MM.1S (cell line): ENCODE data around the gene EEPD1.

Experiments used
- DNase-seq: peaks from one replicate; pipeline ENCODE4 v3.0.0-alpha.2; 2015
- H2AFZ ChIP-seq: fragments of 300-600 bp; sonication (generic); 2 replicates; pipeline ENCODE4 v1.6.0; 2016; ENCODE audit warnings: antibody characterized with exemption, low read length
- H3F3A ChIP-seq: fragments of 300-600 bp; sonication (generic); 2 replicates; pipeline ENCODE4 v1.6.1; 2016; ENCODE audit warnings: mild to moderate bottlenecking, antibody characterized with exemption, low read length, moderate library complexity, mixed read lengths; ENCODE audit not compliant: insufficient read depth
- H3K27ac ChIP-seq: fragments of 300-600 bp; sonication (generic); 2 replicates; pipeline ENCODE4 v1.5.1; 2016; ENCODE audit warnings: mild to moderate bottlenecking, low read length
- H3K27me3 ChIP-seq: fragments of 300-600 bp; sonication (generic); replicated peaks from 2 replicates; pipeline ENCODE4 v1.6.0; 2016; ENCODE audit warnings: low read length; ENCODE audit not compliant: insufficient read depth
- H3K36me3 ChIP-seq: fragments of 300-600 bp; sonication (generic); replicated peaks from 2 replicates; pipeline ENCODE4 v1.6.1; 2016; ENCODE audit warnings: mild to moderate bottlenecking, low read length, mixed read lengths; ENCODE audit not compliant: insufficient read depth
- H3K4me1 ChIP-seq: fragments of 300-600 bp; sonication (generic); 2 replicates; pipeline ENCODE4 v1.6.1; 2016; ENCODE audit warnings: low read length, mixed read lengths
- H3K4me2 ChIP-seq: fragments of 300-600 bp; sonication (generic); 2 replicates; pipeline ENCODE4 v1.6.0; 2016; ENCODE audit warnings: low read depth, low read length
- H3K4me3 ChIP-seq: fragments of 300-600 bp; sonication (generic); 2 replicates; pipeline ENCODE4 v1.5.1; 2016; ENCODE audit warnings: low read length, mixed read lengths
- H3K79me2 ChIP-seq: fragments of 300-600 bp; sonication (generic); 2 replicates; pipeline ENCODE4 v1.6.1; 2016; ENCODE audit warnings: mixed run types, low read length, mixed read lengths
- H3K9ac ChIP-seq: fragments of 300-600 bp; sonication (generic); 2 replicates; pipeline ENCODE4 v1.6.1; 2016; ENCODE audit warnings: low read length, mixed read lengths
- H3K9me2 ChIP-seq: fragments of 300-600 bp; sonication (generic); replicated peaks from 2 replicates; pipeline ENCODE4 v1.6.1; 2016; ENCODE audit warnings: mild to moderate bottlenecking, low read length, mixed read lengths; ENCODE audit not compliant: insufficient read depth
- H3K9me3 ChIP-seq: fragments of 300-600 bp; sonication (generic); replicated peaks from 2 replicates; pipeline ENCODE4 v1.6.1; 2016; ENCODE audit warnings: mild to moderate bottlenecking, low read length, mixed read lengths; ENCODE audit not compliant: insufficient read depth
- H4K20me1 ChIP-seq: fragments of 300-600 bp; sonication (generic); 2 replicates; pipeline ENCODE4 v1.6.1; 2016; ENCODE audit warnings: mild to moderate bottlenecking, low read length, moderate library complexity, mixed read lengths; ENCODE audit not compliant: insufficient read depth
- CTCF ChIP-seq: fragments of 300-600 bp; sonication (generic); IDR thresholded peaks from 2 replicates; pipeline ENCODE4 v1.5.1; 2016; ENCODE audit warnings: antibody characterized with exemption, low read length, mixed read lengths
- EZH2 ChIP-seq: fragments of 300-600 bp; sonication (generic); optimal IDR thresholded peaks from 2 replicates; pipeline ENCODE3; 2017; ENCODE audit warnings: low read depth, mild to moderate bottlenecking, antibody characterized with exemption, low read length, mixed read lengths
- EZH2phosphoT487 ChIP-seq: fragments of 300-600 bp; sonication (generic); IDR thresholded peaks from 2 replicates; pipeline ENCODE4 v1.6.1; 2018; ENCODE audit warnings: antibody characterized with exemption, low read length

Gene EEPD1

DNA sequence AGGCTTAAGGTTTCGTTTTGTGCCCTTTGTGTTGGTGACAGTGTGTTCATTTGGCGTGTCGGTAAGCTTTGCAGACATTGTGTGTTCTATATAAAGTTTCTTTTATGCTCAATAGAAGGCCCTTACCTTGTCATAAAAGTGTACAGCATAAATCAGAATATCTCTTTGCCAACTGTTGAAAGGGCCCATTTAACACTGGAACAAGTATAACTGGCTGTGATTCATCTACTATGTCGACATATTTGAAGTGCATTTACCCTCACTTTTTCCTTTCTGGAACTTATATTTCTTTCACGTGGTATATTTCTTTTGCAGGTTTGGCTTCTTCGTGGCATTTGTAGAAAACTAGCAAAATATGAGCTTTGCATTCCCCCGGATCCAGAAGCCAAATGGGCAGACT, 32.7 kb downstream of the EEPD1 start:
- DNase-seq: no peak
- Histone ChIP-seq H3K4me3 (no peak overlapping the region), H3K9me2 (no peaks in the 10 kb centered on the region), H3K36me3 (no peaks in the 10 kb centered on the region), H4K20me1 (no peaks in the 10 kb centered on the region), H3K4me2 (no peak overlapping the region), H3K9ac (no peak overlapping the region), H3K27me3 (no peaks in the 10 kb centered on the region), H3F3A (no peaks in the 10 kb centered on the region), H2AFZ (no peak overlapping the region), H3K4me1 (no peaks in the 10 kb centered on the region), H3K79me2 (no peaks in the 10 kb centered on the region), H3K9me3 (no peaks in the 10 kb centered on the region), H3K27ac (no peak overlapping the region)
- TF ChIP-seq EZH2 (no peak), EZH2phosphoT487 (no peak), CTCF (no peak)

DNA sequence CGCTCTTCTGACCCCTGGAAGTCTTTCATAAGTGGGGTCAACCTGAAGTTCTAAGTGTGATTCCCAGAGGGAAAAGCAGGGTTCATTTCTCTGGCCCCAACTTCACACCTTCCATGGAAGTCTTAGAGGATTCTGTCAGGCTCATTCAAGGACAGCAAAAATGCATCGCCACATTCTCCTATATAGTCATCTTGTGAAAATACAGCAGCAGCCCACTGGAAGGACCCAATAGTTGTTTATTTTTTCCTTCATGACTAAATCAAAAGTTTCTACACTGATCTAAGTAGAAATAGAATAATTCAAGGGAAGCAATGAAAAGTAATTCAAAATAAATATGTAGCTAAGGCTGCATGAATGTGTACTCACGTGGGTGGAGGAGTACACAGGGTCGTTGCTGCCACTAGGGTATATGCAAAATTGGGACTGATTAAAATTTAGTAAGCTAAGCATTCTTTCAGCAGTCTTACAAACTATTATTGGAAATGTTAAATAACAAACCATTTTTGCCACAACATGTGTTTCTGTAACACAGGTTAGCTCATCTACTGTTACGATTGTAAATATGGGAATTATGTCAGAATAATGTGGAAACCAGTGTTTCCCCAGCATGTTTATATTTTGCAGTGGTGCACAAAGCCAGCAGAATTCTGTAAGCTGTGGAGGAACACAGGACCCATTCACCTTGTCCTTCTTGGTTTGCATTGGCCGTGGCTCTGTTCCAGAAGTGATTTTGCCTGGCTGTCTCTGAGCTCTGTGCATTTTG, 33.5 kb downstream of the EEPD1 start:
- Histone ChIP-seq H3K9ac (no peak overlapping the region), H3K79me2 (no peaks in the 10 kb centered on the region), H3K4me3 (no peak overlapping the region), H3K9me2 (no peaks in the 10 kb centered on the region), H3F3A (no peaks in the 10 kb centered on the region), H3K27ac (no peak overlapping the region), H3K27me3 (no peaks in the 10 kb centered on the region), H4K20me1 (no peaks in the 10 kb centered on the region), H3K4me2 (no peak overlapping the region), H2AFZ (no peak overlapping the region), H3K9me3 (no peaks in the 10 kb centered on the region), H3K36me3 (no peaks in the 10 kb centered on the region), H3K4me1 (no peaks in the 10 kb centered on the region)
- DNase-seq: no peak
- no peak for TF ChIP-seq EZH2
- no peak for TF ChIP-seq EZH2phosphoT487
- no peak for TF ChIP-seq CTCF

- Histone ChIP-seq H3K4me2 (no peak overlapping the region), H3K27ac (no peak overlapping the region), H3K36me3 (no peaks in the 10 kb centered on the region), H3K27me3 (no peaks in the 10 kb centered on the region), H3K4me3 (no peak overlapping the region), H3K4me1 (no peaks in the 10 kb centered on the region), H3K79me2 (no peaks in the 10 kb centered on the region), H3K9me2 (no peaks in the 10 kb centered on the region), H4K20me1 (no peaks in the 10 kb centered on the region), H3K9me3 (no peaks in the 10 kb centered on the region), H3K9ac (no peak overlapping the region), H3F3A (no peaks in the 10 kb centered on the region), H2AFZ (no peak overlapping the region)
- TF ChIP-seq CTCF (no peak), EZH2 (no peak), EZH2phosphoT487 (no peak)
- no peak for DNase-seq
Observed at GRCh38 chr7:36188266-36188665, 35.2 kb downstream of the EEPD1 start.
